K562 (cell line): ENCODE results near the gene SEPHS2. TPM values are rescaled to one million over a fixed set of nuclear protein-coding genes. Genes with fewer than 3 reads are reported as not detected.

Experiments
- ATAC-seq: fragments of 200-7000 bp; cut with Tn5 transposase; 3 replicates; pipeline ENCODE4 v1.9.1; 2020; ENCODE audit warnings: moderate library complexity
- BruUV-seq: library from RNA; stranded (reverse); fragments of 400-500 nt; replicated peaks from 2 replicates; lab custom pipeline; 2021; lab: Mats Ljungman, UMichigan
- CTCF ChIA-PET: fragments of 300-600 bp; formaldehyde crosslinking; extraction: SDS; loops from one replicate; lab custom pipeline; 2021; ENCODE audit warnings: low intra/inter-chr PET ratio; lab: Yijun Ruan, JAX
- POLR2A ChIA-PET: fragments of 300-600, 350-650 bp; sonication (Branson Sonifier 250); formaldehyde crosslinking; extraction: SDS; loops from one replicate; lab custom pipeline; 2021; ENCODE audit warnings: antibody characterized with exemption, inconsistent platforms; lab: Yijun Ruan, JAX
- DNase-seq, 4 experiments: peaks; one replicate each; pipeline versions ENCODE4 v3.0.0 to v3.0.0-alpha.2; 2011 to 2018; ENCODE audit warnings: low spot score in 3 of 4, mixed read lengths in 3 of 4; ENCODE audit errors: extremely low read depth in 1 of 4
- FAIRE-seq: peaks from 2 replicates; lab custom pipeline; 2011; peaks lifted over from hg19 to GRCh38; lab: Jason Lieb, UNC
- H2AFZ ChIP-seq: 2 replicates; pipeline ENCODE4 v1.6.0; 2011; ENCODE audit warnings: low read depth, low read length, control low read depth, inconsistent platforms
- H3K27ac ChIP-seq: fragments of 200-600 bp; 3 replicates; pipeline ENCODE4 v1.8.0; 2011; ENCODE audit warnings: low read depth, mild to moderate bottlenecking, control low read depth, inconsistent platforms, low read length, moderate library complexity, mixed read lengths; ENCODE audit errors: extremely low read depth
- H3K27me3 ChIP-seq, 2 experiments: fragments of 300-600 bp in 1 of 2; 2 replicates in 1 of 2; 3 replicates in 1 of 2; pipeline versions ENCODE4 v1.6.0 to v1.8.0; 2011; ENCODE audit warnings: inconsistent platforms in 2 of 2, low read length in 2 of 2, mild to moderate bottlenecking in 1 of 2, mixed read lengths in 1 of 2, moderate library complexity in 1 of 2; ENCODE audit not compliant: control insufficient read depth in 2 of 2, insufficient read depth in 2 of 2
- H3K36me3 ChIP-seq: fragments of 300-600 bp; 3 replicates; pipeline ENCODE4 v1.8.0; 2011; ENCODE audit warnings: mild to moderate bottlenecking, low read length, inconsistent platforms; ENCODE audit not compliant: control insufficient read depth, insufficient read depth
- H3K4me1 ChIP-seq, 2 experiments: fragments of 200-600 bp in 1 of 2; replicated peaks in 1 of 2; 2 replicates in 1 of 2; 3 replicates in 1 of 2; pipeline versions ENCODE4 v1.5.1 to v1.8.0; 2011; ENCODE audit warnings: inconsistent platforms in 2 of 2, low read length in 2 of 2, mild to moderate bottlenecking in 1 of 2, mixed read lengths in 1 of 2, moderate library complexity in 1 of 2; ENCODE audit not compliant: control insufficient read depth in 2 of 2, insufficient read depth in 2 of 2
- H3K4me2 ChIP-seq: 2 replicates; pipeline ENCODE4 v1.6.1; 2011; ENCODE audit warnings: low read length, control low read depth, inconsistent platforms, mixed read lengths; ENCODE audit not compliant: insufficient read depth
- H3K4me3 ChIP-seq: fragments of 200-600 bp; sonication (generic), shearing (Covaris generic); 2 replicates; pipeline ENCODE4 v1.5.1; 2016; ENCODE audit warnings: control low read depth, inconsistent platforms
- H3K79me2 ChIP-seq: fragments of 200-600 bp; 3 replicates; pipeline ENCODE4 v1.8.0; 2011; ENCODE audit warnings: low read length, inconsistent platforms; ENCODE audit not compliant: control insufficient read depth, insufficient read depth
- H3K9ac ChIP-seq, 2 experiments: 2 replicates each; pipeline versions ENCODE4 v1.6.0 to v1.6.1; 2011; ENCODE audit warnings: low read depth in 2 of 2, low read length in 2 of 2, control low read depth in 1 of 2, inconsistent platforms in 1 of 2, mild to moderate bottlenecking in 1 of 2, mixed read lengths in 1 of 2; ENCODE audit not compliant: insufficient read depth in 1 of 2
- H3K9me1 ChIP-seq: one replicate; pipeline ENCODE4 v1.6.0; 2011; ENCODE audit warnings: inconsistent platforms, mild to moderate bottlenecking, low read length, moderate library complexity; ENCODE audit not compliant: control insufficient read depth, insufficient read depth
- H3K9me3 ChIP-seq: replicated peaks from 2 replicates; pipeline ENCODE4 v1.5.1; 2011; ENCODE audit warnings: low read depth, low read length, inconsistent platforms; ENCODE audit not compliant: control insufficient read depth, insufficient read depth
- H4K20me1 ChIP-seq: replicated peaks from 2 replicates; pipeline ENCODE4 v1.6.1; 2011; ENCODE audit warnings: low read length, inconsistent platforms, mixed read lengths; ENCODE audit not compliant: control insufficient read depth, insufficient read depth
- GATA2 ChIP-seq: sonication (generic); formaldehyde crosslinking; IDR thresholded peaks from 2 replicates; pipeline ENCODE4 v1.4.0; 2020; ENCODE audit warnings: mild to moderate bottlenecking, missing genetic modification reagents
- HMGXB4 ChIP-seq: sonication (generic); formaldehyde crosslinking; IDR thresholded peaks from 2 replicates; pipeline ENCODE4 v1.8.1; 2023; ENCODE audit warnings: mild to moderate bottlenecking, missing genetic modification reagents
- NR1H2 ChIP-seq: sonication (generic); formaldehyde crosslinking; IDR thresholded peaks from 2 replicates; pipeline ENCODE4 v1.4.0; 2020; ENCODE audit warnings: mild to moderate bottlenecking, missing genetic modification reagents
- NR4A1 ChIP-seq, 2 experiments: fragments of 250-450 bp in 1 of 2; fragments of 450-650 bp in 1 of 2; sonication (Bioruptor Pico) in 1 of 2; IDR thresholded peaks; 2 replicates each; pipeline versions ENCODE4 v1.4.0 to v1.6.1; 2016 to 2020; ENCODE audit warnings: mild to moderate bottlenecking in 2 of 2, missing compliant biosample characterization in 1 of 2, missing genetic modification characterization in 1 of 2, moderate library complexity in 1 of 2
- PCBP1 ChIP-seq: fragments of 200-400 bp; formaldehyde crosslinking; IDR thresholded peaks from 2 replicates; pipeline ENCODE4 v1.6.1; 2018; ENCODE audit warnings: mild to moderate bottlenecking, low read depth, low read length; ENCODE audit not compliant: poor library complexity, severe bottlenecking
- SMARCA4 ChIP-seq: fragments of 450-650 bp; IDR thresholded peaks from 2 replicates; pipeline ENCODE4 v1.6.1; 2016
- ZBTB26 ChIP-seq: fragments of 450-650 bp; formaldehyde crosslinking; IDR thresholded peaks from 2 replicates; pipeline ENCODE4 v1.4.0; 2022; ENCODE audit warnings: missing genetic modification characterization
- ZNF143 ChIP-seq: sonication (generic); formaldehyde crosslinking; IDR thresholded peaks from 2 replicates; pipeline ENCODE4 v1.9.0; 2022; ENCODE audit warnings: mild to moderate bottlenecking, missing genetic modification reagents
- ZZZ3 ChIP-seq: fragments of 450-650 bp; IDR thresholded peaks from 2 replicates; pipeline ENCODE4 v1.6.1; 2016; ENCODE audit warnings: antibody characterized with exemption, mild to moderate bottlenecking, moderate library complexity
- WGBS: fragments of 100-300 bp; shearing (Covaris generic); methylation state at CpG from one replicate; pipeline ENCODE4 v1.1.6; 2016; ENCODE audit warnings: low coverage, mixed read lengths; ENCODE audit not compliant: insufficient coverage; ENCODE audit errors: missing lambda C conversion rate; 5-methylcytosine and 5-hydroxymethylcytosine counted together
- in situ Hi-C: fragments of 300-500 bp; cut with MboI; formaldehyde crosslinking; loops from 4 replicates; pipeline ENCODE4 v1.15.0; 2018; ENCODE audit warnings: inconsistent platforms, mixed read lengths
- intact Hi-C: fragments of 100-400 bp; cut with micrococcal nuclease; formaldehyde crosslinking; loops from 2 replicates; pipeline ENCODE4 v1.14.2; 2022
- polyA plus RNA-seq, 8 experiments: library from polyadenylated mRNA; depleted of rRNA in 4 of 8; stranded (reverse) in 5 of 8; unstranded in 3 of 8; fragments of >200 nt; fragmentation: Nextera tagmentation in 2 of 8; fragmentation: Illumina TruSeq in 1 of 8; extraction: Ambion mirVana in 2 of 8; extraction: Trizol in 1 of 8; gene quantifications; 2 replicates each; pipeline versions ENCODE4 v1.2.1 to v1.2.3, GENCODE V29; 2011 to 2014; ENCODE audit warnings: inconsistent platforms in 1 of 8, missing spikeins in 1 of 8
- total RNA-seq, 7 experiments: library from RNA; depleted of rRNA in 6 of 7; stranded (reverse); fragments of >200 nt in 6 of 7; fragmentation: Illumina TruSeq in 2 of 7; extraction: Trizol in 2 of 7; gene quantifications; 2 replicates each; pipeline versions ENCODE4 v1.2.1 to v1.2.3, GENCODE V29; 2011 to 2021; ENCODE audit warnings: low replicate concordance in 1 of 7
- TF ChIP-seq, protein P1 (sequence below), 3 experiments: fragments of 200-800 bp in 1 of 3; sonication (Bioruptor generic) in 1 of 3; sonication (generic) in 1 of 3; formaldehyde crosslinking in 1 of 3; IDR thresholded peaks; 2 replicates each; pipeline versions ENCODE4 v1.6.1 to v1.8.0; 2016 to 2022; ENCODE audit warnings: mild to moderate bottlenecking in 2 of 3, missing compliant biosample characterization in 2 of 3, missing genetic modification characterization in 2 of 3, missing genetic modification reagents in 1 of 3
- TF ChIP-seq, protein P2 (sequence below): fragments of 250-450 bp; sonication (Bioruptor Pico); IDR thresholded peaks from 2 replicates; pipeline ENCODE4 v1.5.0; 2021; ENCODE audit warnings: mild to moderate bottlenecking, moderate library complexity
- TF ChIP-seq, protein P3 (sequence below): sonication (generic); formaldehyde crosslinking; IDR thresholded peaks from 2 replicates; pipeline ENCODE4 v1.8.0; 2022; ENCODE audit warnings: mild to moderate bottlenecking, low read depth, missing genetic modification reagents

Gene SEPHS2
- total and polyA plus RNA-seq, 9 of the 15 experiments (the other 6 are each of a cell fraction or from before 2014, with no cell fraction given), result 20.9 to 90.6 (median 43.4) TPM

DNA sequence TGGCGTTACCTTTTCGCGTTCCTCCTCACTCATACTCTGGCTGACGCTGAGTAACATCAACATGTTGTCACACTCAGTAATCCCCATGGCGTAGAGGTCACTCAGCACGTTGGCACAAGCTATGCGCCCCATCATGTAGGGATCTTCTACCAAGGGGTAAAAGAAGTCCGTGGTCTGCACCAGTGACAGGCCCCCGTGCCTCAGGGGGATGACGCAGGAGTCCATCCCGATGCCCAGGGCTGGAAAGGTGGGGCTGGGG is 596 bp downstream of the SEPHS2 start:
- Histone ChIP-seq H3K27me3 (no peaks in the 10 kb centered on the region), H3K9me3 (no peaks in the 10 kb centered on the region), H3K4me1 (peaks cover 6 to 13% of the 10 kb centered on the region in 2 experiments; a peak in 3 of 5 replicates), H2AFZ (peak overlapping the region; percentile 65), H3K9ac (peak overlapping the region; percentile 93 to 97), H3K4me2 (peak overlapping the region; percentile 100), H3K4me3 (peak overlapping the region; percentile 82), H3K79me2 (peaks cover 33% of the 10 kb centered on the region), H3K27ac (peak overlapping the region; percentile 96), H3K9me1 (no peaks in the 10 kb centered on the region), H3K36me3 (peaks cover 23% of the 10 kb centered on the region), H4K20me1 (0 out of 2 replicates have a peak, but pooled peaks cover 7% of the 10 kb centered on the region)
- CTCF ChIA-PET, result interaction anchor here (1.0 kb wide), 1 partner anchor 184 kb away, joined by 3 read pairs; no protein-coding TSS in a partner anchor
- POLR2A ChIA-PET, result interaction anchor here (0.5 to 2.7 kb wide), 14 partner anchors 9 to 215 kb away, joined by 3 to 16 read pairs (median 3); partner anchors contain the start of genes DCTPP1 and FBRS
- WGBS, result 0% methylated on average over 11 of the region's 11 CpGs
- intact Hi-C loops, result loop anchor here (1.0 to 2.0 kb wide), 2 partner anchors 15 to 82 kb away; partner anchors contain the start of genes DCTPP1 and ZNF768
- FAIRE-seq (peak; percentile 61), ATAC-seq (no peak), DNase-seq (no peak)
- BruUV-seq, result no TSS peak
- in situ Hi-C loops, result no loop called here
- no peak for TF ChIP-seq ZZZ3
- TF ChIP-seq, protein P1, sequence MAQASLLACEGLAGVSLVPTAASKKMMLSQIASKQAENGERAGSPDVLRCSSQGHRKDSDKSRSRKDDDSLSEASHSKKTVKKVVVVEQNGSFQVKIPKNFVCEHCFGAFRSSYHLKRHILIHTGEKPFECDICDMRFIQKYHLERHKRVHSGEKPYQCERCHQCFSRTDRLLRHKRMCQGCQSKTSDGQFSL (CRISPR knock-in tag; IDR thresholded peaks at IDR 0.05), result 0 out of 2 replicates have a peak, but pooled peaks have one; percentile 9
- TF ChIP-seq, protein P1 (tag; IDR thresholded peaks at IDR 0.05), result no peak
- TF ChIP-seq ZBTB26, result no peak
- TF ChIP-seq HMGXB4 (CRISPR knock-in tag), result no peak
- TF ChIP-seq ZNF143, result peak; percentile 7; the same call in 1 of the 2 replicates
- TF ChIP-seq NR4A1 (CRISPR knock-in tag; IDR thresholded peaks at IDR 0.05), result no peak
- TF ChIP-seq NR4A1 (tag; IDR thresholded peaks at IDR 0.05), result no peak
- no peak for TF ChIP-seq SMARCA4
- TF ChIP-seq PCBP1, result no peak
- TF ChIP-seq, protein P2, sequence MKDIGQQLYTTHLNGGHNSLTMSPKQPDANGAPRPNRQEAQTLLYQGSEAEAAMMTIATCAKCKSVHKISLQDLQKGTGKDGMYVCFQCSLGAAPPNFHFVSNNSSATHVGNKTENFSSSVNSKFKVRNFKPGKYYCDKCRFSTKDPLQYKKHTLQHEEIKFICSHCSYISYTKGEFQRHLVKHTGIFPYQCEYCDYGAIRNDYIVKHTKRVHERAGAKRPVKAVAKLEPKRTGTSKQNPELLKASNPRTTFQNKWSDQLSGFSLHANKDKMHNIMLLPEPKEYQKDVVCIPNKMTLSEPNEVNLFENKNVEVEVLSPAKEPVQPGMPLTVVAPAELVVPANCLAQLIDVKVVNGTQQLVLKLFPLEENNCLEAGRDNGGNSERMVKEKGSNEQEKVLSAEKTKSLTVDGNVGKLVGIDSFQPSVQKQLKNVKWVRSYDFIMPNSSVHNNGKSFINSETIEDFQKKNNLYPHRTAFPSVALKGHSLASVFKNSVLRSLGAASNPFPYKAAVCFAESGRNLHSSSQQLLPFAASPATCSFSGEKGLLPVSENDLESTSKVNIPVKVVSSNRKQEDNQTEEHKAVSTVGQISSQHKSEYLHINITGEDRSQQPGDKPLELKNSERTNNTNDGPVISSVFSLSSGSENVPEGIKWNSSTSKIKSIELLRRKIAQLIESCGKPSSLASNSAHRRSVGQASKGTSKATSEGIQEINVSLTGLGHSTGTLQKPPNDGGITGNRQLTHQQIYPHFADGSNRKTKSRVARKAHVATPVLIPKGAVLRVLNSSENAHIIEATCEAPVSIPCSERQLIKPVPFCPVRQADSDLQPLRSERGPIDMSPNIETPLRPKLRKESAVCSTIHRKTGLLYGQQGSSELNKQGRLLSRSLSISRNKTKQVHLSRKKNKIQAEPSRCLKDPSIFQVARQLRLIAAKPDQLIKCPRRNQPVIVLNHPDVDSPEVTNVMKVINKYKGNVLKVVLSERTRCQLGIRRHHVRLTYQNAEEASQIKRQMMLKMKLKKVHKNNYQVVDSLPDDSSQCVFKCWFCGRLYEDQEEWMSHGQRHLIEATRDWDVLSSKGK (CRISPR knock-in tag), result no peak
- TF ChIP-seq GATA2, result no peak
- TF ChIP-seq NR1H2 (CRISPR knock-in tag), result 0 out of 2 replicates have a peak, but pooled peaks have one; percentile 30
- TF ChIP-seq, protein P3, sequence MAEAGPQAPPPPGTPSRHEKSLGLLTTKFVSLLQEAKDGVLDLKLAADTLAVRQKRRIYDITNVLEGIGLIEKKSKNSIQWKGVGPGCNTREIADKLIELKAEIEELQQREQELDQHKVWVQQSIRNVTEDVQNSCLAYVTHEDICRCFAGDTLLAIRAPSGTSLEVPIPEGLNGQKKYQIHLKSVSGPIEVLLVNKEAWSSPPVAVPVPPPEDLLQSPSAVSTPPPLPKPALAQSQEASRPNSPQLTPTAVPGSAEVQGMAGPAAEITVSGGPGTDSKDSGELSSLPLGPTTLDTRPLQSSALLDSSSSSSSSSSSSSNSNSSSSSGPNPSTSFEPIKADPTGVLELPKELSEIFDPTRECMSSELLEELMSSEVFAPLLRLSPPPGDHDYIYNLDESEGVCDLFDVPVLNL (CRISPR knock-in tag), result no peak
